ENCODE measurements around the gene TUBA1C. TPM values are rescaled to one million over a fixed set of nuclear protein-coding genes. Genes with fewer than 3 reads are reported as not detected.

The TUBA1C gene
- total RNA-seq, 1 donor from 2014 or later: 66.7 TPM

DNA sequence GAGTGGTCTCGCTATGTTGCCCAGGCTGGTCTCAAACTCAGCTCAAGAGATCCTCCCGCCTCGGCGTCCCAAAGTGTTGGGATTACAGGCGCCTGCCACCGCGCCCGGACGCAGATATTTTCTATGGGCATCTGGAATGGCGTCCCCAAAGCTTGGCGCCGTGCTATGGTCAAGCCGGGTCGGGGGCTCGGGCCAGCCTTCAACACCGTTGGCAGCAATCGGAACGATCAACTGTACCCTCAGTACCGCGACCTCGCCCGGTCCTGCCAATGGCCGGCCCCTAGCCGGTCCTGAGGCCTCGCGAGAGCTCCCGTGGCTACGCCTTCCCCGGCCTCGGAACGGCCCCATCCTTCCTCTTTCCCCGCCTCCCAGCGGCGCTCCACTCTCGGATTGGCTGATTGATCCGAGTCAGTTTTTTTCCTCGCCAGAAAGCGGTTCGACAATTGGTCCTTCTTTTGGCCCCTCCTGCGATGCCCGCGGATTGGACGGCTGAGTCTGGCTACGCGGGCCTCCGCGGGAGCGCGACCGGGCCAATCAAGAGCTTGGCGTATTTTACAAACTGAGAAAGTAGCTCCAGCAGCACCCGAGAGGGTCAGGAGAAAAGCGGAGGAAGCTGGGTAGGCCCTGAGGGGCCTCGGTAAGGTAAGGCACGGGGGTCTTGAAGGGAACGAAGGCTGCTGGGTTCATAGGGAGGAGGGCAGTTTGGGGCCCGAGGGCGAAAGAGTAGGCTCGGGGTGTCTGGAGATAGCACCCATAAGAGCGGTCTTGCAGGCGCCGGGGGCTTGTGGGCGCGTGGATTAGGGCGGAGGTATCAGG is 58.0 kb downstream of the TUBA1C start, which contains the start of gene TROAP:
Gene TROAP (plus strand): TSS at position 548 of the 816 bp plus-strand sequence. CDS start 354 bp downstream, outside the sequence.
- Mint-ChIP-seq H3K4me1 (ENCODE audit: low read depth, unreplicated experiment) (peaks cover 6% of the 10 kb centered on the region), H3K27ac (ENCODE audit: unreplicated experiment) (peak within 1 kb of the TSS; percentile 64), H3K27me3 (ENCODE audit: unreplicated experiment) (peaks cover 1% of the 10 kb centered on the region), H3K36me3 (ENCODE audit: unreplicated experiment) (no peaks in the 10 kb centered on the region), H3K9me3 (ENCODE audit: unreplicated experiment) (no peaks in the 10 kb centered on the region), H3K4me3 (ENCODE audit: unreplicated experiment) (peak within 1 kb of the TSS; percentile 99)
- TF ChIP-seq CTCF (IDR thresholded peaks at IDR 0.05; ENCODE audit: partially characterized antibody, unreplicated experiment): no peak
- DNase-seq: peak; percentile 97

- Mint-ChIP-seq H3K4me3 (ENCODE audit: unreplicated experiment) (peak overlapping the region; percentile 99), H3K4me1 (ENCODE audit: low read depth, unreplicated experiment) (peaks cover 6% of the 10 kb centered on the region), H3K36me3 (ENCODE audit: unreplicated experiment) (no peaks in the 10 kb centered on the region), H3K9me3 (ENCODE audit: unreplicated experiment) (no peaks in the 10 kb centered on the region), H3K27ac (ENCODE audit: unreplicated experiment) (peak overlapping the region; percentile 64), H3K27me3 (ENCODE audit: unreplicated experiment) (peaks cover 1% of the 10 kb centered on the region)
- DNase-seq: no peak
- TF ChIP-seq CTCF (IDR thresholded peaks at IDR 0.05; ENCODE audit: partially characterized antibody, unreplicated experiment): no peak
Observed at GRCh38 chr12:49323524-49324097, 58.7 kb downstream of the TUBA1C start.

Other genes starting within 250 kb of the TUBA1C start
- 58.2 TPM for gene PRKAG1, start 246.3 kb upstream of the TUBA1C start, total RNA-seq (ENCODE audit: unreplicated experiment)
- gene KMT2D, start 204.3 kb upstream of the TUBA1C start, total RNA-seq (ENCODE audit: unreplicated experiment): 144 TPM
- 2.3 TPM for gene RHEBL1, start 195.1 kb upstream of the TUBA1C start, total RNA-seq (ENCODE audit: unreplicated experiment)
- 1.2 TPM for gene DHH, start 170.3 kb upstream of the TUBA1C start, total RNA-seq (ENCODE audit: unreplicated experiment)
- 371 TPM for gene LMBR1L, start 154.2 kb upstream of the TUBA1C start, total RNA-seq (ENCODE audit: unreplicated experiment)
- 924 TPM for gene TUBA1B, start 133.7 kb upstream of the TUBA1C start, total RNA-seq (ENCODE audit: unreplicated experiment)
- 7,184 TPM for gene TUBA1A, start 76.0 kb upstream of the TUBA1C start, total RNA-seq (ENCODE audit: unreplicated experiment)
- gene PRPH, start 30.1 kb downstream of the TUBA1C start, total RNA-seq (ENCODE audit: unreplicated experiment): 2,189 TPM
- gene TROAP, start 58.2 kb downstream of the TUBA1C start, total RNA-seq (ENCODE audit: unreplicated experiment): 11.7 TPM
- gene C1QL4, start 72.1 kb downstream of the TUBA1C start, total RNA-seq (ENCODE audit: unreplicated experiment): 4.8 TPM
- 4.5 TPM for gene DNAJC22, start 81.8 kb downstream of the TUBA1C start, total RNA-seq (ENCODE audit: unreplicated experiment)
- 43.9 TPM for gene SPATS2, start 102.4 kb downstream of the TUBA1C start, total RNA-seq (ENCODE audit: unreplicated experiment)

Measured in glutamatergic neuron (in vitro differentiated cells).